SW480 (cell line): Measurements from ENCODE around the gene CCDC27.

ENCODE experiments used
- DNase-seq: peaks from one replicate; pipeline ENCODE4 v3.0.0-alpha.2; 2016; ENCODE audit warnings: low spot score

The CCDC27 gene

GRCh38 chr1:3759796-3760195, 7.5 kb downstream of the CCDC27 start:
- no peak for DNase-seq

GRCh38 chr1:3761296-3762010, 9.2 kb downstream of the CCDC27 start:
- no peak for DNase-seq

- no peak for DNase-seq
Measured at GRCh38 chr1:3762151-3762872, 10.1 kb downstream of the CCDC27 start.

- no peak for DNase-seq
Measured at GRCh38 chr1:3762873-3763228, 10.6 kb downstream of the CCDC27 start.

GRCh38 chr1:3763351-3764125, 11.3 kb downstream of the CCDC27 start:
- no peak for DNase-seq

GRCh38 chr1:3767328-3767925, 15.2 kb downstream of the CCDC27 start:
- DNase-seq = no peak

- DNase-seq = no peak
Measured at GRCh38 chr1:3768811-3769390, 16.7 kb downstream of the CCDC27 start.

- DNase-seq = no peak
Measured at GRCh38 chr1:3770047-3770765, 18.0 kb downstream of the CCDC27 start.

GRCh38 chr1:3771108-3772026, 19.1 kb downstream of the CCDC27 start:
- no peak for DNase-seq

GRCh38 chr1:3772027-3772714, 19.9 kb downstream of the CCDC27 start:
- peak; percentile 78 for DNase-seq

GRCh38 chr1:3772715-3773571, 20.7 kb downstream of the CCDC27 start, which contains the start of gene SMIM1:
Gene SMIM1, plus strand, starts transcription at chr1:3772749. Its CDS starts 2,625 bp downstream, at chr1:3775374.
- DNase-seq = no peak

- DNase-seq = no peak
Measured at GRCh38 chr1:3773572-3774275, 21.5 kb downstream of the CCDC27 start.

GRCh38 chr1:3774276-3774945, 22.2 kb downstream of the CCDC27 start:
- no peak for DNase-seq

GRCh38 chr1:3774946-3775489, 22.8 kb downstream of the CCDC27 start:
- peak; percentile 33 for DNase-seq

GRCh38 chr1:3775490-3776230, 23.4 kb downstream of the CCDC27 start:
- DNase-seq = peak; percentile 89

GRCh38 chr1:3776231-3776961, 24.1 kb downstream of the CCDC27 start:
- no peak for DNase-seq
